HUES48 (cell line): ENCODE results near the gene C6orf89.

Experiments used
- H3K27ac ChIP-seq: one replicate; pipeline ENCODE4 v1.7.0; 2013; ENCODE audit warnings: low read depth, low read length, inconsistent platforms
- H3K27me3 ChIP-seq: 2 replicates; pipeline ENCODE4 v1.6.1; 2013; ENCODE audit warnings: mild to moderate bottlenecking, low read length; ENCODE audit not compliant: control insufficient read depth, insufficient read depth
- H3K36me3 ChIP-seq: 2 replicates; pipeline ENCODE4 v1.6.1; 2013; ENCODE audit warnings: low read length; ENCODE audit not compliant: control insufficient read depth, insufficient read depth
- H3K4me1 ChIP-seq: 2 replicates; pipeline ENCODE4 v1.6.1; 2013; ENCODE audit warnings: mild to moderate bottlenecking, low read length; ENCODE audit not compliant: control insufficient read depth, insufficient read depth
- H3K4me3 ChIP-seq: 2 replicates; pipeline ENCODE4 v1.5.1; 2013; ENCODE audit warnings: mild to moderate bottlenecking, low read depth, low read length
- H3K9ac ChIP-seq: 2 replicates; pipeline ENCODE4 v1.6.1; 2013; ENCODE audit warnings: mild to moderate bottlenecking, low read depth, low read length, moderate library complexity
- H3K9me3 ChIP-seq: 2 replicates; pipeline ENCODE4 v1.6.1; 2013; ENCODE audit warnings: low read length; ENCODE audit not compliant: control insufficient read depth, insufficient read depth

C6orf89 gene

GRCh38 chr6:36963451-36964290 is 77.9 kb downstream of the C6orf89 start:
- peaks cover 2% of the 10 kb centered on the region; the same call in 1 of the 2 replicates for H3K4me1 ChIP-seq
- H3K27ac ChIP-seq = no peak overlapping the region
- peaks cover 19% of the 10 kb centered on the region for H3K36me3 ChIP-seq
- H3K4me3 ChIP-seq = no peak overlapping the region
- no peaks in the 10 kb centered on the region for H3K27me3 ChIP-seq
- H3K9me3 ChIP-seq = no peaks in the 10 kb centered on the region
- no peak overlapping the region for H3K9ac ChIP-seq

- H3K4me3 ChIP-seq = no peak overlapping the region
- no peak overlapping the region for H3K9ac ChIP-seq
- H3K36me3 ChIP-seq = peaks cover 26% of the 10 kb centered on the region
- H3K27ac ChIP-seq = no peak overlapping the region
- H3K9me3 ChIP-seq = no peaks in the 10 kb centered on the region
- H3K4me1 ChIP-seq = peaks cover 2% of the 10 kb centered on the region; the same call in 1 of the 2 replicates
- H3K27me3 ChIP-seq = no peaks in the 10 kb centered on the region
These were observed 78.6 kb downstream of the C6orf89 start for GRCh38 chr6:36964349-36964748.

GRCh38 chr6:36964908-36965307 is 79.2 kb downstream of the C6orf89 start:
- no peaks in the 10 kb centered on the region for H3K27me3 ChIP-seq
- H3K27ac ChIP-seq = no peak overlapping the region
- peaks cover 2% of the 10 kb centered on the region; the same call in 1 of the 2 replicates for H3K4me1 ChIP-seq
- peaks cover 31% of the 10 kb centered on the region for H3K36me3 ChIP-seq
- H3K9me3 ChIP-seq = no peaks in the 10 kb centered on the region
- H3K9ac ChIP-seq = no peak overlapping the region
- H3K4me3 ChIP-seq = no peak overlapping the region

GRCh38 chr6:36967301-36967700 is 81.5 kb downstream of the C6orf89 start:
- peaks cover 55% of the 10 kb centered on the region for H3K36me3 ChIP-seq
- H3K9me3 ChIP-seq = no peaks in the 10 kb centered on the region
- no peak overlapping the region for H3K27ac ChIP-seq
- peaks cover 2% of the 10 kb centered on the region; the same call in 1 of the 2 replicates for H3K4me1 ChIP-seq
- no peak overlapping the region for H3K4me3 ChIP-seq
- H3K27me3 ChIP-seq = no peaks in the 10 kb centered on the region
- H3K9ac ChIP-seq = no peak overlapping the region

GRCh38 chr6:36967757-36968156 is 82.0 kb downstream of the C6orf89 start:
- Histone ChIP-seq H3K9me3 (no peaks in the 10 kb centered on the region), H3K4me3 (no peak overlapping the region), H3K36me3 (peaks cover 60% of the 10 kb centered on the region)

GRCh38 chr6:36968266-36968977 is 82.7 kb downstream of the C6orf89 start:
- H3K9me3 ChIP-seq = no peaks in the 10 kb centered on the region
- no peak overlapping the region for H3K27ac ChIP-seq
- H3K36me3 ChIP-seq = peaks cover 66% of the 10 kb centered on the region
- H3K4me1 ChIP-seq = no peaks in the 10 kb centered on the region
- H3K9ac ChIP-seq = no peak overlapping the region
- no peak overlapping the region for H3K4me3 ChIP-seq
- no peaks in the 10 kb centered on the region for H3K27me3 ChIP-seq

More at GRCh38 chr6:36967757-36968156, 82.0 kb downstream of the C6orf89 start:
- Histone ChIP-seq H3K27me3 (no peaks in the 10 kb centered on the region), H3K9ac (no peak overlapping the region), H3K4me1 (peaks cover 2% of the 10 kb centered on the region; the same call in 1 of the 2 replicates), H3K27ac (no peak overlapping the region)

GRCh38 chr6:36969240-36969691 is 83.5 kb downstream of the C6orf89 start:
- Histone ChIP-seq H3K9me3 (no peaks in the 10 kb centered on the region), H3K4me3 (no peak overlapping the region), H3K27ac (no peak overlapping the region), H3K27me3 (no peaks in the 10 kb centered on the region), H3K36me3 (peaks cover 75% of the 10 kb centered on the region), H3K4me1 (no peaks in the 10 kb centered on the region), H3K9ac (no peak overlapping the region)

- H3K9me3 ChIP-seq = no peaks in the 10 kb centered on the region
- no peaks in the 10 kb centered on the region for H3K4me1 ChIP-seq
- H3K36me3 ChIP-seq = peaks cover 85% of the 10 kb centered on the region
- H3K27me3 ChIP-seq = no peaks in the 10 kb centered on the region
- no peak overlapping the region for H3K27ac ChIP-seq
- no peak overlapping the region for H3K4me3 ChIP-seq
- H3K9ac ChIP-seq = no peak overlapping the region
These were observed 84.5 kb downstream of the C6orf89 start for GRCh38 chr6:36969988-36970891.

GRCh38 chr6:36970892-36971842 is 85.4 kb downstream of the C6orf89 start:
- no peak overlapping the region for H3K27ac ChIP-seq
- H3K9ac ChIP-seq = no peak overlapping the region

More at GRCh38 chr6:36970892-36971842, 85.4 kb downstream of the C6orf89 start:
- H3K27me3 ChIP-seq = no peaks in the 10 kb centered on the region
- H3K9me3 ChIP-seq = no peaks in the 10 kb centered on the region
- H3K36me3 ChIP-seq = peaks cover 94% of the 10 kb centered on the region
- no peak overlapping the region for H3K4me3 ChIP-seq
- no peaks in the 10 kb centered on the region for H3K4me1 ChIP-seq
